Panc1 (cell line): ENCODE data around the gene PSORS1C1. TPM values are rescaled to one million over a fixed set of nuclear protein-coding genes. Genes with fewer than 3 reads are reported as not detected.
A peak's percentile ranks its signal among the peaks of the same experiment; 100 is the strongest.
"Not testable (repeated sequence)": the region's sequence is repeated elsewhere in the genome, so short reads cannot be mapped to it uniquely, and the experiment has no call there.

Source experiments
- ATAC-seq: fragments of 200-7000 bp; cut with Tn5 transposase; 2 replicates; pipeline ENCODE4 v1.9.1; 2020; ENCODE audit warnings: mild to moderate bottlenecking, moderate library complexity
- BruUV-seq: library from RNA; stranded (reverse); fragments of 400-500 nt; replicated peaks from 2 replicates; lab custom pipeline; 2021; lab: Mats Ljungman, UMichigan
- CTCF ChIA-PET: fragments of 300-600 bp; sonication (Branson Sonifier 250); formaldehyde crosslinking; loops from one replicate; lab custom pipeline; 2022; ENCODE audit warnings: antibody characterized with exemption; lab: Charles Lee
- POLR2A ChIA-PET: fragments of 300-600 bp; sonication (Branson Sonifier 250); formaldehyde crosslinking; loops from one replicate; lab custom pipeline; 2022; ENCODE audit warnings: antibody characterized with exemption; lab: Charles Lee
- DNase-seq: peaks from one replicate; pipeline ENCODE4 v3.0.0-alpha.2; 2010; ENCODE audit warnings: low read depth, low spot score
- H3K27ac ChIP-seq: 2 replicates; pipeline ENCODE4 v1.5.1; 2011; ENCODE audit warnings: mild to moderate bottlenecking, low read length, inconsistent platforms
- H3K27me3 ChIP-seq: fragments of 200-500 bp; sonication (Bioruptor generic); 2 replicates; pipeline ENCODE4 v1.6.0; 2014; ENCODE audit warnings: low read length, inconsistent platforms; ENCODE audit not compliant: control insufficient read depth, insufficient read depth
- H3K36me3 ChIP-seq: fragments of 200-500 bp; sonication (Bioruptor generic); 2 replicates; pipeline ENCODE4 v1.5.1; 2014; ENCODE audit warnings: inconsistent platforms, mild to moderate bottlenecking, low read length, moderate library complexity; ENCODE audit not compliant: control insufficient read depth, insufficient read depth
- H3K4me1 ChIP-seq: 2 replicates; pipeline ENCODE4 v1.5.1; 2011; ENCODE audit warnings: inconsistent platforms, mild to moderate bottlenecking, low read length, moderate library complexity; ENCODE audit not compliant: control insufficient read depth, insufficient read depth
- H3K4me3 ChIP-seq, 2 experiments: 2 replicates each; pipeline ENCODE4 v1.5.1; 2011 to 2012; ENCODE audit warnings: low read depth in 2 of 2, low read length in 2 of 2, mild to moderate bottlenecking in 2 of 2, inconsistent platforms in 1 of 2, moderate library complexity in 1 of 2
- H3K9me3 ChIP-seq: fragments of 200-500 bp; sonication (Bioruptor generic); 2 replicates; pipeline ENCODE4 v1.5.1; 2014; ENCODE audit warnings: low read depth, mild to moderate bottlenecking, inconsistent platforms, low read length, moderate library complexity; ENCODE audit not compliant: control insufficient read depth, insufficient read depth
- POLR2AphosphoS5 ChIP-seq: IDR thresholded peaks from 2 replicates; pipeline ENCODE4 v1.6.1; 2012; ENCODE audit warnings: mild to moderate bottlenecking, low read depth, low read length, moderate library complexity
- SIN3A ChIP-seq: IDR thresholded peaks from 2 replicates; pipeline ENCODE4 v1.6.1; 2012; ENCODE audit warnings: low read depth, mild to moderate bottlenecking, low read length, moderate library complexity, borderline replicate concordance; ENCODE audit not compliant: insufficient read depth
- TCF7L2 ChIP-seq: IDR thresholded peaks from 2 replicates; pipeline ENCODE4 v1.6.1; 2011; ENCODE audit warnings: mild to moderate bottlenecking, low read depth, low read length, inconsistent platforms
- in situ Hi-C: cut with HindIII; loops from 2 replicates; pipeline ENCODE4 v1.10.0; 2016; ENCODE audit warnings: low sequenced_read_pairs, low pct_unique_long_range_greater_than_20kb
- intact Hi-C: fragments of 100-400 bp; cut with micrococcal nuclease; formaldehyde crosslinking; loops from one replicate; pipeline ENCODE4 v1.10.0; 2022; ENCODE audit not compliant: unreplicated experiment
- total RNA-seq: library from RNA; stranded (reverse); gene quantifications from one replicate; pipeline ENCODE4 v1.2.1, GENCODE V29; 2021; ENCODE audit not compliant: unreplicated experiment
- TF ChIP-seq, protein P1 (sequence below), 2 experiments: IDR thresholded peaks; 2 replicates each; pipeline ENCODE4 v1.6.1; 2011 to 2012; ENCODE audit warnings: low read depth in 2 of 2, control low read depth in 1 of 2, low read length in 1 of 2, mild to moderate bottlenecking in 1 of 2, moderate library complexity in 1 of 2; ENCODE audit not compliant: insufficient read depth in 1 of 2
- TF ChIP-seq, protein P2 (sequence below): fragments of 450-650 bp; IDR thresholded peaks from 2 replicates; pipeline ENCODE4 v1.5.1; 2017; ENCODE audit warnings: mild to moderate bottlenecking

Gene PSORS1C1
- total RNA-seq, 1 experiment from 2014 or later, result 2.9 TPM

DNA sequence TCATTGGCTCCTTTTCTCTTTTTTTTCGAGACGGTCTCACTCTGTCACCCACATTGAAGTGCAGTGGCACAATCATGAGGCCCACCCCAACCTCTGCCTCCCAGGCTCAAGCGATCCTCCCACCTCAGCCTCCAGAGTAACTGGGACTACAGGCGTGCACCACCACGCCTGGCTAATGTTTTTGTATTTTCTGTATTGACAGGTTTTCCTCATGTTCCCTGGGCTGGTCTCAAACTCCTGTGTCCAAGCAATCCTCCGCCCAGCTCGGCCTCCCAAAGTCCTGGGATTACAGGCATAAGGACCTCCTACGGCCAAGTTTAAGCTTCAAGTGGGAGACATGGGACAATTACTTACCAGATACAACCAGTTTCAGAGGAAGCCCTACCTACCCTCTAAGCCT lies 65.3 kb downstream of the PSORS1C1 start:
- ChIA-PET CTCF (no interaction called here), POLR2A (no interaction called here)
- no TSS peak for BruUV-seq
- in situ Hi-C loops (no loop called here), intact Hi-C loops (no loop called here)
- no peak for DNase-seq
- H3K27ac ChIP-seq, result no peak overlapping the region
- H3K9me3 ChIP-seq, result no peaks in the 10 kb centered on the region
- no peak for TF ChIP-seq POLR2AphosphoS5
- TF ChIP-seq TCF7L2, result no peak
- TF ChIP-seq, protein P1, sequence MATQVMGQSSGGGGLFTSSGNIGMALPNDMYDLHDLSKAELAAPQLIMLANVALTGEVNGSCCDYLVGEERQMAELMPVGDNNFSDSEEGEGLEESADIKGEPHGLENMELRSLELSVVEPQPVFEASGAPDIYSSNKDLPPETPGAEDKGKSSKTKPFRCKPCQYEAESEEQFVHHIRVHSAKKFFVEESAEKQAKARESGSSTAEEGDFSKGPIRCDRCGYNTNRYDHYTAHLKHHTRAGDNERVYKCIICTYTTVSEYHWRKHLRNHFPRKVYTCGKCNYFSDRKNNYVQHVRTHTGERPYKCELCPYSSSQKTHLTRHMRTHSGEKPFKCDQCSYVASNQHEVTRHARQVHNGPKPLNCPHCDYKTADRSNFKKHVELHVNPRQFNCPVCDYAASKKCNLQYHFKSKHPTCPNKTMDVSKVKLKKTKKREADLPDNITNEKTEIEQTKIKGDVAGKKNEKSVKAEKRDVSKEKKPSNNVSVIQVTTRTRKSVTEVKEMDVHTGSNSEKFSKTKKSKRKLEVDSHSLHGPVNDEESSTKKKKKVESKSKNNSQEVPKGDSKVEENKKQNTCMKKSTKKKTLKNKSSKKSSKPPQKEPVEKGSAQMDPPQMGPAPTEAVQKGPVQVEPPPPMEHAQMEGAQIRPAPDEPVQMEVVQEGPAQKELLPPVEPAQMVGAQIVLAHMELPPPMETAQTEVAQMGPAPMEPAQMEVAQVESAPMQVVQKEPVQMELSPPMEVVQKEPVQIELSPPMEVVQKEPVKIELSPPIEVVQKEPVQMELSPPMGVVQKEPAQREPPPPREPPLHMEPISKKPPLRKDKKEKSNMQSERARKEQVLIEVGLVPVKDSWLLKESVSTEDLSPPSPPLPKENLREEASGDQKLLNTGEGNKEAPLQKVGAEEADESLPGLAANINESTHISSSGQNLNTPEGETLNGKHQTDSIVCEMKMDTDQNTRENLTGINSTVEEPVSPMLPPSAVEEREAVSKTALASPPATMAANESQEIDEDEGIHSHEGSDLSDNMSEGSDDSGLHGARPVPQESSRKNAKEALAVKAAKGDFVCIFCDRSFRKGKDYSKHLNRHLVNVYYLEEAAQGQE (IDR thresholded peaks at IDR 0.05; ENCODE audit: insufficient read depth in 1 of 2, low read depth in 2 of 2, low read length in 1 of 2), result no peak
- H3K4me3 ChIP-seq, result no peak overlapping the region
- no peaks in the 10 kb centered on the region for H3K4me1 ChIP-seq
- H3K36me3 ChIP-seq, result no peaks in the 10 kb centered on the region
- no peaks in the 10 kb centered on the region for H3K27me3 ChIP-seq
- no peak for ATAC-seq

DNA sequence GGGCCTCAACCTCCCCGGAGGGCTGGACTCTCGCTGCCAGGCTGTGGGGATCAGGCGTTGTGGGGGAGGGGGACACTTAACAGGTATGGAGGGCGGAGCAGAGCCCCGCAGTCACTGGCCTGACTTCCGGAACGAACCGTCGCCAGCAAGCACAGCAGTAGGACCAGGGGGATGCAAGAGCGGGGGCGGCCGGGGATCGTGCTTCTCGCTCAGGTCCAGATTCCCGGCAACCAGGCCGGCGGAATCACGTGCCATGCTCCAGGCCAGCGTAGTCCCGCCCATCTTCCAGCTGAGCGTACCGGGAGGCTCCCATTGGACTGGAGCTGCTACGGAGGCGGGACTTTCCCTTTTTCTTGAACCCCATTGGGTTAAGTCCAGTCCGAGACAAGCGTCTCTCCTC lies 65.9 kb downstream of the PSORS1C1 start:
- Histone ChIP-seq H3K27me3 (no peaks in the 10 kb centered on the region), H3K4me3 (no peak overlapping the region), H3K4me1 (no peaks in the 10 kb centered on the region), H3K27ac (no peak overlapping the region), H3K9me3 (no peaks in the 10 kb centered on the region), H3K36me3 (no peaks in the 10 kb centered on the region)
- in situ Hi-C loops (no loop called here), intact Hi-C loops (no loop called here)
- BruUV-seq, result no TSS peak
- TF ChIP-seq, protein P2, sequence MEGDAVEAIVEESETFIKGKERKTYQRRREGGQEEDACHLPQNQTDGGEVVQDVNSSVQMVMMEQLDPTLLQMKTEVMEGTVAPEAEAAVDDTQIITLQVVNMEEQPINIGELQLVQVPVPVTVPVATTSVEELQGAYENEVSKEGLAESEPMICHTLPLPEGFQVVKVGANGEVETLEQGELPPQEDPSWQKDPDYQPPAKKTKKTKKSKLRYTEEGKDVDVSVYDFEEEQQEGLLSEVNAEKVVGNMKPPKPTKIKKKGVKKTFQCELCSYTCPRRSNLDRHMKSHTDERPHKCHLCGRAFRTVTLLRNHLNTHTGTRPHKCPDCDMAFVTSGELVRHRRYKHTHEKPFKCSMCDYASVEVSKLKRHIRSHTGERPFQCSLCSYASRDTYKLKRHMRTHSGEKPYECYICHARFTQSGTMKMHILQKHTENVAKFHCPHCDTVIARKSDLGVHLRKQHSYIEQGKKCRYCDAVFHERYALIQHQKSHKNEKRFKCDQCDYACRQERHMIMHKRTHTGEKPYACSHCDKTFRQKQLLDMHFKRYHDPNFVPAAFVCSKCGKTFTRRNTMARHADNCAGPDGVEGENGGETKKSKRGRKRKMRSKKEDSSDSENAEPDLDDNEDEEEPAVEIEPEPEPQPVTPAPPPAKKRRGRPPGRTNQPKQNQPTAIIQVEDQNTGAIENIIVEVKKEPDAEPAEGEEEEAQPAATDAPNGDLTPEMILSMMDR, result no peak
- no peak for TF ChIP-seq POLR2AphosphoS5
- TF ChIP-seq, protein P1 (IDR thresholded peaks at IDR 0.05; ENCODE audit: insufficient read depth in 1 of 2, low read depth in 2 of 2, low read length in 1 of 2), result no peak
- TF ChIP-seq SIN3A, result no peak
- TF ChIP-seq TCF7L2, result no peak
- ATAC-seq (peak; percentile 69; the same call in 1 of the 2 replicates), DNase-seq (no peak)
- ChIA-PET CTCF (no interaction called here), POLR2A (no interaction called here)

DNA sequence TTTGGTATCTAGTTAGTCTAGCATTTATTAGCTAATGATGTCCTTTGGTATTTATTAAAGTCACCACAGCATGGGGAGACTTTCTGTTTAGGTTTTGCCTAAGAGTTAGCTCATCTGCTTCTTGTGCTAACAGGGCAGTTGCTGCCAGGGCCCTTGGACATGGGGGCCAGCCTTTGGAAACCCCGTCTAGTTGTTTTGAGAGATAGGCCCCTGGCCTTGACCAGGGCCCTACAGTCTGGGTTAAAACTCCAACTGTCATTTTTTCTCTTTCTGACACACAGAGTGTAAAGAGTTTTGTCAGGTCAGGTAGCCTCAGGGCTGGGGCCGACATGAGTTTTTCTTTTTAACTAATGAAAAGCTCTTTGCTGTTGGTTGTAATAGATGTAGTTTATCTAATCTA lies 68.7 kb downstream of the PSORS1C1 start:
- H3K9me3 ChIP-seq, H3K36me3 ChIP-seq, ATAC-seq, H3K27me3 ChIP-seq, DNase-seq, in situ Hi-C loops, intact Hi-C loops, POLR2A ChIA-PET, H3K4me1 ChIP-seq, CTCF ChIA-PET, H3K27ac ChIP-seq, BruUV-seq, H3K4me3 ChIP-seq: not testable (repeated sequence)

DNA sequence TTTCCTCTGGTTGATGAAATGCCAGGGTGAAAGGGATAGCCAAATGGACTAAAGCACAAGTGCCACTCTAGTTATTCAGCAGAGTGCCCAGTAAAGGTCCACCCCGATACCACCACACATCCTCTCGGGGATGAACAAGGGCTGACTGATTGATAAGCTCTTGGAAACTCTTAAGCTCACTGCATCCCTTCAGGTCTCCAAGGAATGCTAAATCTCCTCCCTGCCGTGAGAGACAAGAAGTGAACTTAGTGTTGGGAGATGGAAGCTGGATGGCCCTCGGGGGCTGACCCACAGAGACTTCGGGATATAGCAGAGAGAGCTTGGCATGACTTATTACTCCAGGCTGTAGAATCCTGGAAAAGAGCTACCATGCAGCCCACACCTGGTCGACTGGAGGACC lies 69.3 kb downstream of the PSORS1C1 start:
- ATAC-seq, CTCF ChIA-PET, H3K9me3 ChIP-seq, intact Hi-C loops, H3K4me3 ChIP-seq, H3K27me3 ChIP-seq, POLR2A ChIA-PET, H3K27ac ChIP-seq, BruUV-seq, H3K4me1 ChIP-seq, H3K36me3 ChIP-seq, in situ Hi-C loops, DNase-seq: not testable (repeated sequence)
